ENCODE measurements around the gene IARS1. TPM values are rescaled to one million over a fixed set of nuclear protein-coding genes. Genes with fewer than 3 reads are reported as not detected.

IARS1 gene
- total and polyA plus RNA-seq, 2 of the 4 experiments (the other 2 are of a cell fraction) = 85.3 to 414 TPM

DNA sequence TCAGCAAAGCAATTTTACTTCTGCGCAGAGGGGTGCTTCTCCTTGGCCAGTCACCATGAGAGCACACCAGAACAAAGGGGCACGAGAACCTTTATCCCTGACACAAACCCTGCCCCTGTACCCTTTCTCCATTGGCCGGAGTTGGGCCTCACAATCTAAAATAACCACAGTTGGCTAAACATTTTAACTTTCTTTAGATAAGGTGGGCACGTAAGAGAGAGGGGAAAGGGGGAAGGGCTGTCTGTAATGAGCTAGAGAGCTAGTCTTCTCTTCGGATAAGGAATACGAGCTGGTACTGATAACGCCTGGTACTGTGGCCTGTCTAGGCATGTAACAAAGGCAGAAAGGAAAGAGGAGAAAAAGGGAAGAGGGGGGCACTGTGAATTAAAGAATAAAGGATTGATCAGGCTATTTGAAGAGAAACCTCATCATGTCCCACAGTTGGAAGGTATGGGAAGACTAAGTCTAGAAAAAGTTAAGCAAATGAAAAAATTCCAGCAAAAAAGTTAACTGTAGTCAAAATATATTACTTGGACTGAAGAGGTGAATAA lies 1.8 kb upstream of the IARS1 start:
- dilution Hi-C loops (cut with HindIII; ENCODE audit: low sequenced_read_pairs, unreplicated experiment) (no loop called here), in situ Hi-C loops (cut with MboI; ENCODE audit: low sequenced_read_pairs) (loop anchor here (10.0 kb wide), 1 partner anchor 161 kb away; no protein-coding TSS in a partner anchor)

More for the DNA sequence above, 1.8 kb upstream of the IARS1 start:
- no TSS peak for BruUV-seq (replicated peaks)
- Histone ChIP-seq H3K79me1 (ENCODE audit: low read depth in 1 of 2, low read length in 2 of 2) (peaks cover 2 to 23% of the 10 kb centered on the region in 2 experiments), H4K8ac (ENCODE audit: low read depth in 2 of 2, low read length in 2 of 2) (peak overlapping the region in 1 of 2 experiments; percentile 30; a peak in 1 of 4 replicates), H3K4me2 (ENCODE audit: low read depth, low read length) (no peak overlapping the region), H3K27me3 (ENCODE audit: control insufficient read depth, insufficient read depth, low read length) (no peaks in the 10 kb centered on the region), H3K9me1 (ENCODE audit: insufficient read depth, low read length) (peaks cover 4% of the 10 kb centered on the region), H3K27ac (ENCODE audit: insufficient read depth, low read length) (no peak overlapping the region), H3K9me3 (ENCODE audit: control insufficient read depth, insufficient read depth, low read length) (no peaks in the 10 kb centered on the region), H2BK20ac (ENCODE audit: low read depth, low read length) (0 out of 2 replicates have a peak overlapping the region, but pooled peaks have one; percentile 1), H2AK5ac (ENCODE audit: low read depth, low read length) (no peak overlapping the region), H2AFZ (replicated peaks; ENCODE audit: low read length, poor library complexity) (no peak overlapping the region), H3K4me1 (ENCODE audit: control insufficient read depth, insufficient read depth, low read length) (peaks cover 6% of the 10 kb centered on the region), H2BK120ac (ENCODE audit: low read depth, low read length) (no peak overlapping the region), H3K18ac (ENCODE audit: low read depth, low read length) (no peak overlapping the region), H3K9ac (ENCODE audit: low read depth, low read length) (no peak overlapping the region), H2BK5ac (ENCODE audit: low read depth, low read length, poor library complexity, severe bottlenecking) (no peak overlapping the region), H4K20me1 (ENCODE audit: insufficient read depth, low read length) (peaks cover 12% of the 10 kb centered on the region; the same call in 1 of the 2 replicates), H2BK15ac (ENCODE audit: low read depth, low read length) (no peak overlapping the region), H4K5ac (ENCODE audit: low read depth, low read length) (peak overlapping the region; percentile 43; the same call in 1 of the 2 replicates), H3K36me3 (ENCODE audit: control insufficient read depth, insufficient read depth, low read length) (peaks cover 10% of the 10 kb centered on the region), H3K56ac (ENCODE audit: extremely low read depth, insufficient read depth, low read length) (no peak overlapping the region), H3K4me3 (ENCODE audit: insufficient read depth, low read depth, low read length) (no peak overlapping the region), H3K23ac (ENCODE audit: low read depth, low read length) (peak overlapping the region; percentile 11; the same call in 1 of the 2 replicates), H4K91ac (ENCODE audit: insufficient read depth, low read depth, low read length) (no peak overlapping the region), H3K4ac (ENCODE audit: low read depth, low read length) (no peak overlapping the region), H3K14ac (replicated peaks; ENCODE audit: low read depth, low read length) (no peak overlapping the region), H2AK9ac (replicated peaks; ENCODE audit: low read depth, low read length, poor library complexity) (no peak overlapping the region)
- DNase-seq = no peak
- WGBS, 2 experiments (ENCODE audit: extremely low coverage in 2 of 2, insufficient read length in 1 of 2) = no CpG with 5 or more reads among the region's 7 CpGs
- POLR2A ChIA-PET (ENCODE audit: unreplicated experiment) = interaction anchor here (0.5 kb wide), 1 partner anchor 316 kb away, joined by 4 read pairs; no protein-coding TSS in a partner anchor
- intact Hi-C loops (cut with micrococcal nuclease) = no loop called here
- TF ChIP-seq RFX5 (IDR thresholded peaks at IDR 0.05; ENCODE audit: low read depth, low read length) = no peak
- no peak for TF ChIP-seq MAFK (IDR thresholded peaks at IDR 0.05; ENCODE audit: low read depth, low read length)
- no peak for TF ChIP-seq MAZ (IDR thresholded peaks at IDR 0.05; ENCODE audit: borderline replicate concordance, low read depth, low read length)
- CTCF ChIA-PET = no interaction called here
- no peak for ATAC-seq (ENCODE audit: low read depth)
